ENCODE results near the gene ARVCF. TPM values are rescaled to one million over a fixed set of nuclear protein-coding genes. Genes with fewer than 3 reads are reported as not detected.

Gene ARVCF
- total and polyA plus RNA-seq, 2 of the 8 experiments (the other 6 are each of a cell fraction or from before 2014, with no cell fraction given): 31.0 to 43.2 TPM

DNA sequence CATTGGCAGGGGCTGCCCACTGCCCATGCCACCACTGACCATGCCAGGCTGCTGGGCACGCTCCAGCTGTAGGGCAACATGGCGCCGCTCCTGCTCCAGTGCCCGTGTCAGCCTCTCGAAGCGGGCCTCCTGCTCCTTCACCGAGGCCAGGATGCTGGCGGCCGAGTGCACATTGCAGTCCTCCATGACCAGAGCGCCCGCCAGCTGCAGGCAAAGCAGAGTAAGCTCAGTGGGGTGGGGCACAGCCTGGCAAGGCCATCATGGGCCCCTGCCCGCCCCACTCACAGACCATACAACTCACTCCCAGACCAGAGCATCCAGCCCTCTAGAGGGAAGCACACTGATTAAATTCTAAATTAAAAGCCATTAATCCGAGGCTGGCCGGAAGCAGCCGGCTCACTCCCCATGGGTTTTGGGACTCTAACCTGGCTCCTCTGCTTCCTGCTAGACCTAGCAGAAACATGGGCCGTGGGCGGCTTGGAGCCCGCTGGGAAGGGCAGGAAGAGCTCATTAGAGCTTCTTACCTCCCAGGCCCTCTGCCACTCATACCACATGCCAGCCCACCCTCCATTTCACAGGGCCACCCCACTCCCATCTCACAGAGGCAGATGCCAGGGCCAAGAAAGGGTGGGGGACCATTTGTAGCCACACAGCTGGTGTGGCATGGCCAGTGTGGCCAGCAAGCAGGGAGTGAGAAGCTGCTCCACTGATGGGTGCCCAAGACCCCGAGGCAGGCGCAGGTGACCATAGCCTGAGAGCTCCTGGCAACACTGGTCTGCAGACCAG lies 25.8 kb downstream of the ARVCF start:
- H2AFZ ChIP-seq (ENCODE audit: low read length): no peak overlapping the region
- no peaks in the 10 kb centered on the region for H3K36me3 ChIP-seq (ENCODE audit: control insufficient read depth in 2 of 4, insufficient read depth in 4 of 4, low read length in 3 of 4)
- no peak overlapping the region for H3K14ac ChIP-seq (ENCODE audit: insufficient read length)
- H4K20me1 ChIP-seq (replicated peaks in 1 of 2; ENCODE audit: control insufficient read depth in 1 of 2, insufficient read depth in 2 of 2, low read length in 2 of 2): peaks cover 5 to 8% of the 10 kb centered on the region in 2 experiments
- H2BK12ac ChIP-seq (ENCODE audit: low read depth, low read length): no peak overlapping the region
- 92% methylated on average over 20 of the region's 20 CpGs; no CpG with 5 or more reads in 1 of the 2 experiments for WGBS, 2 experiments (ENCODE audit: extremely low coverage in 1 of 2, insufficient coverage in 1 of 2, insufficient read length in 1 of 2, insufficient replicate concordance in 2 of 2, low coverage in 1 of 2, low lambda C conversion rate in 2 of 2, missing lambda C conversion rate in 1 of 2)
- H3K4me1 ChIP-seq (replicated peaks in 1 of 4; ENCODE audit: control insufficient read depth in 3 of 4, insufficient read depth in 4 of 4, low read length in 3 of 4): peaks cover 0 to 13% (median 8%) of the 10 kb centered on the region in 4 experiments; a peak in 5 of 7 replicates
- H3K9ac ChIP-seq (replicated peaks in 1 of 4; ENCODE audit: extremely low read depth in 1 of 4, low read depth in 3 of 4, low read length in 3 of 4): no peak overlapping the region
- H4K8ac ChIP-seq (ENCODE audit: extremely low read depth, insufficient read depth, low read length): no peak overlapping the region
- peaks cover 5% of the 10 kb centered on the region for H3K79me1 ChIP-seq (ENCODE audit: low read depth, low read length)
- no peak overlapping the region for H3K18ac ChIP-seq (ENCODE audit: extremely low read depth, low read length)
- no peak overlapping the region for H2BK15ac ChIP-seq (ENCODE audit: low read length)
- CTCF ChIA-PET (ENCODE audit: partially characterized antibody): interaction anchor here (0.8 to 5.8 kb wide), 6 partner anchors 9 to 312 kb away, joined by 3 to 50 read pairs (median 3); no protein-coding TSS in a partner anchor
- H2BK120ac ChIP-seq (replicated peaks; ENCODE audit: low read depth, low read length): no peak overlapping the region
- no peak for FAIRE-seq
- H3K79me2 ChIP-seq (ENCODE audit: control insufficient read depth in 1 of 2, insufficient read depth in 2 of 2, low read length in 2 of 2): peaks cover 0 to 3% of the 10 kb centered on the region in 2 experiments; a peak in 1 of 4 replicates
- no peaks in the 10 kb centered on the region for H3K9me3 ChIP-seq (ENCODE audit: insufficient read depth in 2 of 2, low read depth in 1 of 2, low read length in 1 of 2)
- H3K4me3 ChIP-seq (ENCODE audit: extremely low read depth in 1 of 4, insufficient read depth in 2 of 4, low read depth in 3 of 4, low read length in 4 of 4): no peak overlapping the region
- POLR2A ChIA-PET (ENCODE audit: partially characterized antibody): interaction anchor here (1.2 to 1.8 kb wide), 4 partner anchors 11 to 37 kb away, joined by 3 to 4 read pairs (median 3); no protein-coding TSS in a partner anchor
- no peak overlapping the region for H4K5ac ChIP-seq (ENCODE audit: insufficient read length, low read depth, low read length)
- no peak overlapping the region for H3K56ac ChIP-seq (replicated peaks; ENCODE audit: insufficient read length, low read depth, low read length)
- no peak overlapping the region for H2AK5ac ChIP-seq (ENCODE audit: low read depth, low read length)
- H3K27me3 ChIP-seq (replicated peaks in 1 of 4; ENCODE audit: control insufficient read depth in 3 of 4, extremely low read depth in 1 of 4, insufficient read depth in 3 of 4, low read length in 3 of 4): no peaks in the 10 kb centered on the region
- H3K23me2 ChIP-seq (ENCODE audit: low read depth, low read length): peaks cover 10% of the 10 kb centered on the region; the same call in 1 of the 2 replicates
- no peak overlapping the region for H3K27ac ChIP-seq (ENCODE audit: low read depth, low read length)
- no peak overlapping the region for H4K91ac ChIP-seq (replicated peaks; ENCODE audit: insufficient read length, low read length)
- no peak overlapping the region for H2BK20ac ChIP-seq (ENCODE audit: low read length)
- no peak overlapping the region for H2BK5ac ChIP-seq (ENCODE audit: low read depth, low read length)
- H3K4ac ChIP-seq (replicated peaks; ENCODE audit: insufficient read length, low read depth, low read length): no peak overlapping the region
- H3K4me2 ChIP-seq (ENCODE audit: insufficient read depth in 1 of 2, low read depth in 2 of 2, low read length in 2 of 2): no peak overlapping the region
- no peak for DNase-seq (ENCODE audit: low read depth in 1 of 2, low spot score in 2 of 2)
- TF ChIP-seq MAX (IDR thresholded peaks at IDR 0.05): no peak
- TF ChIP-seq POLR2A (IDR thresholded peaks at IDR 0.05; ENCODE audit: control extremely low read depth in 1 of 2, low read depth in 2 of 2, low read length in 2 of 2): no peak
- TF ChIP-seq HDAC6 (IDR thresholded peaks at IDR 0.05; ENCODE audit: low read depth, low read length): no peak
- TF ChIP-seq ZNF274 (IDR thresholded peaks at IDR 0.05; ENCODE audit: borderline replicate concordance, extremely low read depth, low read length): no peak
- no peak for TF ChIP-seq CTBP2 (IDR thresholded peaks at IDR 0.05; ENCODE audit: borderline replicate concordance, insufficient read depth, insufficient read length, low read length)
- no peak for TF ChIP-seq SUZ12 (IDR thresholded peaks at IDR 0.05; ENCODE audit: low read length)
- TF ChIP-seq RXRA (IDR thresholded peaks at IDR 0.05; ENCODE audit: insufficient read depth, low read depth, low read length): no peak
- no peak for TF ChIP-seq TAF1 (IDR thresholded peaks at IDR 0.05; ENCODE audit: low read depth, low read length)
- no peak overlapping the region for H3K23ac ChIP-seq (ENCODE audit: insufficient read length)
